CD14-positive monocyte (primary cell): ENCODE data around the gene TMUB2. TPM values are rescaled to one million over a fixed set of nuclear protein-coding genes. Genes with fewer than 3 reads are reported as not detected.

Experiments used
- DNase-seq, 3 donors: peaks; one replicate each; pipeline ENCODE4 v3.0.0-alpha.2; 2011 to 2022
- H2AFZ ChIP-seq: 2 replicates; pipeline ENCODE4 v1.6.0; 2012; ENCODE audit warnings: mild to moderate bottlenecking, low read depth, low read length, inconsistent platforms; ENCODE audit not compliant: insufficient read depth, poor library complexity, severe bottlenecking
- H3K27ac ChIP-seq, 2 donors: 1 replicate in 1 of 2; 2 replicates in 1 of 2; pipeline ENCODE4 v1.5.1; 2012 to 2013; ENCODE audit warnings: low read length in 2 of 2, control low read depth in 1 of 2, inconsistent platforms in 1 of 2, low read depth in 1 of 2, mild to moderate bottlenecking in 1 of 2
- H3K27me3 ChIP-seq, 2 donors: one replicate each; pipeline versions ENCODE4 v1.6.0 to v1.6.1; 2011 to 2013; ENCODE audit warnings: low read length in 2 of 2; ENCODE audit not compliant: control insufficient read depth in 2 of 2, insufficient read depth in 2 of 2
- H3K36me3 ChIP-seq, 2 donors: replicated peaks in 1 of 2; 1 replicate in 1 of 2; 2 replicates in 1 of 2; pipeline versions ENCODE4 v1.5.1 to v1.6.1; 2012 to 2013; ENCODE audit warnings: low read length in 2 of 2, control low read depth in 1 of 2, inconsistent platforms in 1 of 2, mild to moderate bottlenecking in 1 of 2; ENCODE audit not compliant: insufficient read depth in 2 of 2, control insufficient read depth in 1 of 2
- H3K4me1 ChIP-seq, 2 donors: 1 replicate in 1 of 2; 2 replicates in 1 of 2; pipeline versions ENCODE4 v1.5.1 to v1.6.1; 2012 to 2013; ENCODE audit warnings: low read length in 2 of 2, control low read depth in 1 of 2, inconsistent platforms in 1 of 2, mild to moderate bottlenecking in 1 of 2, moderate library complexity in 1 of 2; ENCODE audit not compliant: insufficient read depth in 2 of 2, control insufficient read depth in 1 of 2
- H3K4me2 ChIP-seq: replicated peaks from 2 replicates; pipeline ENCODE3; 2012; ENCODE audit warnings: low read length, moderate library complexity, mild to moderate bottlenecking; ENCODE audit not compliant: poor library complexity, severe bottlenecking; ENCODE audit errors: extremely low read depth
- H3K4me3 ChIP-seq, 3 experiments: fragments of 200-600 bp in 1 of 3; sonication (generic) in 1 of 3; replicated peaks in 1 of 3; 1 replicate in 2 of 3; 2 replicates in 1 of 3; pipeline ENCODE4 v1.5.1; 2011 to 2013; ENCODE audit warnings: low read length in 3 of 3, mild to moderate bottlenecking in 3 of 3, control low read depth in 2 of 3, low read depth in 2 of 3, inconsistent platforms in 1 of 3, moderate library complexity in 1 of 3
- H3K79me2 ChIP-seq: 2 replicates; pipeline ENCODE4 v1.6.0; 2012; ENCODE audit warnings: mild to moderate bottlenecking, control low read depth, inconsistent platforms, low read length, moderate library complexity; ENCODE audit not compliant: insufficient read depth
- H3K9ac ChIP-seq: 2 replicates; pipeline ENCODE4 v1.6.0; 2017; ENCODE audit warnings: low read length, mild to moderate bottlenecking; ENCODE audit not compliant: insufficient read depth, poor library complexity, severe bottlenecking
- H3K9me3 ChIP-seq, 2 donors: replicated peaks in 1 of 2; 1 replicate in 1 of 2; 2 replicates in 1 of 2; pipeline versions ENCODE4 v1.5.1 to v1.6.1; 2012 to 2013; ENCODE audit warnings: low read length in 2 of 2, control low read depth in 1 of 2; ENCODE audit not compliant: control insufficient read depth in 1 of 2, insufficient read depth in 1 of 2
- H4K20me1 ChIP-seq: 2 replicates; pipeline ENCODE4 v1.6.0; 2012; ENCODE audit warnings: mild to moderate bottlenecking, low read length, control low read depth, moderate library complexity; ENCODE audit not compliant: insufficient read depth
- H3K27ac Mint-ChIP-seq, 7 donors: one replicate each; pipeline ENCODE4 v1.8.0; 2020; ENCODE audit warnings: mild to moderate bottlenecking in 7 of 7, mixed read lengths in 7 of 7, moderate library complexity in 6 of 7, inconsistent platforms in 2 of 7
- H3K27me3 Mint-ChIP-seq, 3 donors: one replicate each; pipeline ENCODE4 v1.8.0; 2021 to 2022; ENCODE audit warnings: low read depth in 3 of 3, mild to moderate bottlenecking in 3 of 3, mixed read lengths in 3 of 3, moderate library complexity in 3 of 3, inconsistent platforms in 1 of 3
- H3K36me3 Mint-ChIP-seq, 2 donors: one replicate each; pipeline ENCODE4 v1.8.0; 2020; ENCODE audit warnings: mixed read lengths in 2 of 2, inconsistent platforms in 1 of 2, mild to moderate bottlenecking in 1 of 2
- H3K4me1 Mint-ChIP-seq: one replicate; pipeline ENCODE4 v1.8.0; 2020; ENCODE audit warnings: mild to moderate bottlenecking, mixed read lengths
- H3K4me3 Mint-ChIP-seq, 2 donors: one replicate each; pipeline ENCODE4 v1.8.0; 2020; ENCODE audit warnings: mild to moderate bottlenecking in 2 of 2, mixed read lengths in 2 of 2, moderate library complexity in 1 of 2
- H3K9me3 Mint-ChIP-seq, 7 donors: one replicate each; pipeline ENCODE4 v1.8.0; 2020 to 2022; ENCODE audit warnings: mixed read lengths in 7 of 7, mild to moderate bottlenecking in 6 of 7, moderate library complexity in 6 of 7, inconsistent platforms in 2 of 7
- WGBS: methylation state at CpG from one replicate; pipeline ENCODE4 v1.1.5; 2013; ENCODE audit warnings: missing lambda C conversion rate; ENCODE audit not compliant: insufficient coverage; 5-methylcytosine and 5-hydroxymethylcytosine counted together
- intact Hi-C, 2 donors: fragments of 100-400 bp; cut with micrococcal nuclease; formaldehyde crosslinking; loops; one replicate each; pipeline versions ENCODE4 v1.15.0 to v1.15.1; 2023
- polyA plus RNA-seq, 3 donors: library from polyadenylated mRNA; depleted of rRNA in 1 of 3; unstranded in 2 of 3; stranded (reverse) in 1 of 3; fragments of 300-500 nt in 2 of 3; fragments of >200 nt in 1 of 3; fragmentation: Illumina TruSeq in 2 of 3; gene quantifications; 1 replicate in 2 of 3; 2 replicates in 1 of 3; pipeline ENCODE4 v1.2.3, GENCODE V29; 2012 to 2021
- TF ChIP-seq, protein P1 (sequence below): fragments of 200-600 bp; IDR thresholded peaks from one replicate; pipeline ENCODE4 v1.8.0; 2022; ENCODE audit warnings: antibody characterized with exemption, mild to moderate bottlenecking

Gene TMUB2
- polyA plus RNA-seq, 3 donors: 41.3 to 118 (median 41.7) TPM

GRCh38 chr17:44183024-44183423 lies 3.7 kb upstream of the TMUB2 start:
- H3K27me3 Mint-ChIP-seq: no peaks in the 10 kb centered on the region
- TF ChIP-seq, protein P1, sequence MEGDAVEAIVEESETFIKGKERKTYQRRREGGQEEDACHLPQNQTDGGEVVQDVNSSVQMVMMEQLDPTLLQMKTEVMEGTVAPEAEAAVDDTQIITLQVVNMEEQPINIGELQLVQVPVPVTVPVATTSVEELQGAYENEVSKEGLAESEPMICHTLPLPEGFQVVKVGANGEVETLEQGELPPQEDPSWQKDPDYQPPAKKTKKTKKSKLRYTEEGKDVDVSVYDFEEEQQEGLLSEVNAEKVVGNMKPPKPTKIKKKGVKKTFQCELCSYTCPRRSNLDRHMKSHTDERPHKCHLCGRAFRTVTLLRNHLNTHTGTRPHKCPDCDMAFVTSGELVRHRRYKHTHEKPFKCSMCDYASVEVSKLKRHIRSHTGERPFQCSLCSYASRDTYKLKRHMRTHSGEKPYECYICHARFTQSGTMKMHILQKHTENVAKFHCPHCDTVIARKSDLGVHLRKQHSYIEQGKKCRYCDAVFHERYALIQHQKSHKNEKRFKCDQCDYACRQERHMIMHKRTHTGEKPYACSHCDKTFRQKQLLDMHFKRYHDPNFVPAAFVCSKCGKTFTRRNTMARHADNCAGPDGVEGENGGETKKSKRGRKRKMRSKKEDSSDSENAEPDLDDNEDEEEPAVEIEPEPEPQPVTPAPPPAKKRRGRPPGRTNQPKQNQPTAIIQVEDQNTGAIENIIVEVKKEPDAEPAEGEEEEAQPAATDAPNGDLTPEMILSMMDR: no peak
- Histone ChIP-seq H3K27me3 (no peaks in the 10 kb centered on the region), H3K9me3 (no peaks in the 10 kb centered on the region), H3K9ac (no peak overlapping the region), H4K20me1 (peaks cover 42% of the 10 kb centered on the region), H3K4me1 (peaks cover 18 to 25% of the 10 kb centered on the region in 2 donors), H3K27ac (no peak overlapping the region), H3K4me3 (no peak overlapping the region), H3K36me3 (peaks cover 24 to 29% of the 10 kb centered on the region in 2 donors), H3K79me2 (peaks cover 61% of the 10 kb centered on the region), H2AFZ (no peak overlapping the region), H3K4me2 (no peak overlapping the region)
- peak overlapping the region in 1 of 7 donors; percentile 8 for H3K27ac Mint-ChIP-seq
- peaks cover 24% of the 10 kb centered on the region for H3K4me1 Mint-ChIP-seq
- peaks cover 23 to 45% of the 10 kb centered on the region in 2 donors for H3K36me3 Mint-ChIP-seq
- H3K4me3 Mint-ChIP-seq: no peak overlapping the region
- DNase-seq: no peak
- peaks cover 0 to 2% (median 0%) of the 10 kb centered on the region in 7 donors for H3K9me3 Mint-ChIP-seq
- intact Hi-C loops: loop anchor here in 1 of 2 donors (10.0 kb wide), 1 partner anchor 118 kb away; the partner anchor contains the start of gene LSM12
- WGBS: no CpG with 5 or more reads among the region's 2 CpGs

DNA sequence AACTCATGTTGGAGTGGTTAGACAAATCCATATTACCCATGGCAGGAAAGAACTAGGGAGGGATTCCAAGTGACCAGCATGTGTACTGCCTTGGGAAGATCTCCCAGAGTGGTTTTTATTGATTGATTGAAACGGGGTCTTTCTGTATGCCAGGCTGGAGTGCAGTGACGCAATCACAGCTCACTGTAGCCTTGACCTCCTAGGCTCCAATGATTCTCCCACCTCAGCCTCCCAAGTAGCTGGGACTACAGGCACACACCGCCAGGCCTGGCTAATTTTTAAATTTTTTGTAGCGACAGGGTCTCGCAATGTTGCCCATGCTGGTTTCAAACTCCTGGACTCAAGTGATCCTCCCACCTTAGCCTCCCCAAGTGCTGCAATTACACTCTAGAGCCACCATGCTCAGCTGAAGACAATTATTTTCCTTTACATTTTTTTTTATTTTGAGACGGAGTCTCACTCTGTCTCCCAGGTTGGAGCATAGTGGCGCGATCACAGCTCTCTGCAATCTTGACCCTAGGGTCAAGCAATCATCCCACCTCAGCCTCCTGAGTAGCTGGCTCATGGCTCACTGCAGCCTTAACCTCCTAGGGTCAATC lies 2.5 kb upstream of the TMUB2 start:
- no peaks in the 10 kb centered on the region for H3K27me3 Mint-ChIP-seq
- H3K9ac ChIP-seq: no peak overlapping the region
- peaks cover 73% of the 10 kb centered on the region for H3K79me2 ChIP-seq
- WGBS: 97% methylated on average over 6 of the region's 8 CpGs
- H3K4me3 ChIP-seq: no peak overlapping the region
- no peaks in the 10 kb centered on the region for H3K9me3 Mint-ChIP-seq
- H2AFZ ChIP-seq: no peak overlapping the region
- intact Hi-C loops: loop anchor here in 1 of 2 donors (10.0 kb wide), 1 partner anchor 120 kb away; the partner anchor contains the start of gene LSM12
- H3K27ac ChIP-seq: no peak overlapping the region
- no peak for DNase-seq
- peak overlapping the region in 2 of 7 donors; percentile 6 to 52 for H3K27ac Mint-ChIP-seq
- H3K4me1 Mint-ChIP-seq: peaks cover 36% of the 10 kb centered on the region
- H3K9me3 ChIP-seq: no peaks in the 10 kb centered on the region
- peaks cover 22 to 38% of the 10 kb centered on the region in 2 donors for H3K36me3 Mint-ChIP-seq
- H4K20me1 ChIP-seq: peaks cover 47% of the 10 kb centered on the region
- H3K4me2 ChIP-seq: no peak overlapping the region
- H3K4me3 Mint-ChIP-seq: no peak overlapping the region
- peaks cover 31 to 38% of the 10 kb centered on the region in 2 donors for H3K4me1 ChIP-seq
- TF ChIP-seq, protein P1: no peak
- no peaks in the 10 kb centered on the region for H3K27me3 ChIP-seq
- H3K36me3 ChIP-seq: peaks cover 19 to 23% of the 10 kb centered on the region in 2 donors
